ENCODE measurements around the gene GLP1R.
A peak's percentile ranks its signal among the peaks of the same experiment; 100 is the strongest.

Gene GLP1R

DNA sequence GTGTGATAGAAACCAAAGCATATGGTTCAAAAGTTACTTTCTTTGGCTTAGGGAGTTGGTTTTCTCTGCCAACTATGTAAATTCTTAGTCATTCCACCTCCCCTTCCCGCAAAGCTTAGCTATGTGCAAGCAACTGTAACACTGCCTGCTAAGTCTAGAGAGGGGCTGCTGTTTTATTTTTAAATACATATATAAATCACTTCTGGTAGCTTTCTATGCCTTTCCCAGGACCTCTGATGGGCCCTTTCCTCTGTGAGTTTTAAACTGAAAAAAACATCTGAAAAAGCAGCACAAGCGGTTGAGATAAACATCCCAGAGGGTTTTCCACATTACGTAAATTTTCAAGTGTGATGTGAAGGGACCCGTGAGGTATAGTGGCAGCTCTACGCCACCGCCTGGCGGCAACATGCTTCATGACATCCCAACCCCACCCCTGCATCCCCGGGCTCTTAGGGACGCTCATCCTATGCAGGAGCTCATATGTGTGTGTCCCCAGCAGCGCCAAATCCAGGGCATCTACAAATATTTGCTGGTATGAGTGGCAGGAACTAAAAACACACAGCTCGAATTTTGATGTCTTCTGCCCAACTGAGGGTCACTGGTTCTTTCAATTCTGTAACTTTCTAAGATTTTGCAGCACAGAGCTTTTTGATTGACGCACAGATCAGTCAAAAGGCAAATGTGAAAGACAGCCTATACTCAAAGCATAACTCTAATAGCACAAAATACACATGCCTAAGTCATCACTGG, 53.7 kb downstream of the GLP1R start:
- Histone ChIP-seq H3K36me3 (ENCODE audit: control insufficient read depth, insufficient read depth, low read length) (no peaks in the 10 kb centered on the region), H3K27me3 (replicated peaks; ENCODE audit: control insufficient read depth, insufficient read depth, low read length) (no peaks in the 10 kb centered on the region; the same call in 1 of the 2 replicates), H3K4me3 (replicated peaks; ENCODE audit: low read depth, low read length) (no peak overlapping the region)
- TF ChIP-seq, protein P1, sequence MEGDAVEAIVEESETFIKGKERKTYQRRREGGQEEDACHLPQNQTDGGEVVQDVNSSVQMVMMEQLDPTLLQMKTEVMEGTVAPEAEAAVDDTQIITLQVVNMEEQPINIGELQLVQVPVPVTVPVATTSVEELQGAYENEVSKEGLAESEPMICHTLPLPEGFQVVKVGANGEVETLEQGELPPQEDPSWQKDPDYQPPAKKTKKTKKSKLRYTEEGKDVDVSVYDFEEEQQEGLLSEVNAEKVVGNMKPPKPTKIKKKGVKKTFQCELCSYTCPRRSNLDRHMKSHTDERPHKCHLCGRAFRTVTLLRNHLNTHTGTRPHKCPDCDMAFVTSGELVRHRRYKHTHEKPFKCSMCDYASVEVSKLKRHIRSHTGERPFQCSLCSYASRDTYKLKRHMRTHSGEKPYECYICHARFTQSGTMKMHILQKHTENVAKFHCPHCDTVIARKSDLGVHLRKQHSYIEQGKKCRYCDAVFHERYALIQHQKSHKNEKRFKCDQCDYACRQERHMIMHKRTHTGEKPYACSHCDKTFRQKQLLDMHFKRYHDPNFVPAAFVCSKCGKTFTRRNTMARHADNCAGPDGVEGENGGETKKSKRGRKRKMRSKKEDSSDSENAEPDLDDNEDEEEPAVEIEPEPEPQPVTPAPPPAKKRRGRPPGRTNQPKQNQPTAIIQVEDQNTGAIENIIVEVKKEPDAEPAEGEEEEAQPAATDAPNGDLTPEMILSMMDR (IDR thresholded peaks at IDR 0.05; ENCODE audit: insufficient read depth, low read length, poor library complexity, severe bottlenecking), result peak; percentile 87
- peak; percentile 51 for DNase-seq (ENCODE audit: extremely low read depth, insufficient read length)

DNA sequence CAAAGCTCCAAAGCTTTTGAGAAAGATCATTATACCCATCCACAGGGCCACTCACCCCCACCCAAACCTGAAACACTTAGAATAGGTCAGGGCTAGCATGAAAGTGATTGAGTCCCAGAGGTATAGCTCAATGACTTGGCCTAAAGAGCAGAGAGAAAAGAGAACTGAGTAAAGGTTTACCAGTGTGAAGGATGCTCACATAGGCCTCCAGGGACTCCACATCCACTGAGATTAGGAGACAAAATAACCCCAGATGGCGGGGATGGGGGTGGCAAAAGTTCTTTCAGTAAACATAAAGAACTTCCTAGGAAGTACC, 54.2 kb downstream of the GLP1R start:
- Histone ChIP-seq H3K27me3 (replicated peaks; ENCODE audit: control insufficient read depth, insufficient read depth, low read length) (no peaks in the 10 kb centered on the region; the same call in 1 of the 2 replicates), H3K36me3 (ENCODE audit: control insufficient read depth, insufficient read depth, low read length) (no peaks in the 10 kb centered on the region), H3K4me3 (replicated peaks; ENCODE audit: low read depth, low read length) (no peak overlapping the region)
- TF ChIP-seq, protein P1 (IDR thresholded peaks at IDR 0.05; ENCODE audit: insufficient read depth, low read length, poor library complexity, severe bottlenecking), result no peak
- DNase-seq (ENCODE audit: extremely low read depth, insufficient read length), result no peak

DNA sequence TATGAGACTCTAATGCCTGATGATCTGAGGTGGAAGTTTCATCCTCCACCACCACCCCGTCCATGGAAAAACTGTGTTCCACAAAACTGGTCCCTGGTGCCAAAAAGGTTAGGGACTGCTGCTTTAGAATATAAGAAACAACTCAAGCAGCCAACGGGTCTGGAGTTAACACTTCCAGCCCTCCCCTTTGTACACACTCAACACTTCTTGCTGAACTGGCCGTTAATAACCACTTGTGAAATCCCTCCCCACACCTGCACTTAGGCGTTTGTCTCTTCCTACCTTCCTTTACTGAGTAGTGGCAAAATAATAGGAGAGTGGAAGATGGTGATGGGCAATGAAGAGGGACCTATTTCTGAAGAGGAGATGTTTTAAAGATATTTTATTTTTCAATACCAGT, 55.9 kb downstream of the GLP1R start:
- TF ChIP-seq, protein P1 (IDR thresholded peaks at IDR 0.05; ENCODE audit: insufficient read depth, low read length, poor library complexity, severe bottlenecking), result no peak
- Histone ChIP-seq H3K36me3 (ENCODE audit: control insufficient read depth, insufficient read depth, low read length) (no peaks in the 10 kb centered on the region), H3K27me3 (replicated peaks; ENCODE audit: control insufficient read depth, insufficient read depth, low read length) (no peaks in the 10 kb centered on the region), H3K4me3 (replicated peaks; ENCODE audit: low read depth, low read length) (no peak overlapping the region)
- DNase-seq (ENCODE audit: extremely low read depth, insufficient read length), result no peak

DNA sequence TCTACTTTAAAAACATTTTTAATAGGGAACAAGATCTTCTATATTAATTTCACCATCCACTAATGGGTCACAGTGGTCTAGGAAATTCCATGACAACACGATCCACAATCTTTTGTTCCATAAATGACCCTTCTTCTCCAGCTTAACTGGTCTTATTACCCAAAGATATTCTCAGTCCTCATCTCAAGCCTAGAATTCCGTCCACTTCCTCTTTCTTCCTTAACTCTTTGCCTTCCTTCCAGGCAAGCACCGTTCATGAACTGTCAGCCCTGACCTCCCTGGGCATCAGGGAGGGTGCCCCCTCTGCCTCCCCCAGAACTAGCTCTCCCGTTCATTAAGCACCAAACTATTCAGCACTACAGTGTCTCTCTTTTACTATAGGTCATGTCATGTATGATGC, 58.5 kb downstream of the GLP1R start:
- H3K27me3 ChIP-seq (replicated peaks; ENCODE audit: control insufficient read depth, insufficient read depth, low read length), result no peaks in the 10 kb centered on the region
- no peaks in the 10 kb centered on the region for H3K36me3 ChIP-seq (ENCODE audit: control insufficient read depth, insufficient read depth, low read length)
- H3K4me3 ChIP-seq (replicated peaks; ENCODE audit: low read depth, low read length), result no peak overlapping the region
- TF ChIP-seq, protein P1 (IDR thresholded peaks at IDR 0.05; ENCODE audit: insufficient read depth, low read length, poor library complexity, severe bottlenecking), result no peak
- DNase-seq (ENCODE audit: extremely low read depth, insufficient read length), result no peak

DNA sequence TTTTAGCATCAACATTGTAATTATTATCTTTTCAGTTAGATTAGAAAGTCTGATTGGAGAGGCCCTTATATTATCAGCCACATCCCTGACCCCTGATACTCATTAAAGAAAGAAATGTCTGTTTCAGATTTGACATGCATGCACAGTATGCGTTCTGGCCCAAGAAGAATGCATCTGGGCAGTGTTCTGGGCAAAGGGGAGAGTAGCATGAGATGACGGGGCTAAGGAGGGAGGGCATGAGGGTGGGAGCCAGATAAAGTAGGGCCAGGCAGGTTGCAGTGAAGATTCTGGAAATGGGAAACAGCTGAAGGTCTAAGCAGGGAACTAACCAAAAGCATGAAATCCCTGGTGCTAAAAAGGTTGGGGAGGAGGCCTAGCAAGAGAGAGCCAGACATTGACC, 59.1 kb downstream of the GLP1R start:
- TF ChIP-seq, protein P1 (IDR thresholded peaks at IDR 0.05; ENCODE audit: insufficient read depth, low read length, poor library complexity, severe bottlenecking), result no peak
- no peak for DNase-seq (ENCODE audit: extremely low read depth, insufficient read length)
- H3K27me3 ChIP-seq (replicated peaks; ENCODE audit: control insufficient read depth, insufficient read depth, low read length), result no peaks in the 10 kb centered on the region
- H3K36me3 ChIP-seq (ENCODE audit: control insufficient read depth, insufficient read depth, low read length), result no peaks in the 10 kb centered on the region
- H3K4me3 ChIP-seq (replicated peaks; ENCODE audit: low read depth, low read length), result no peak overlapping the region

All from GM06990 (cell line).